Stimulated activated naive B cell treated with anti-CD40 and anti-IgM and Interleukin-4, amounts not matched to agents 10 μg/mL and 1 μg/mL and 100 μg/mL, for 72 hours (primary cell): ENCODE measurements around the gene ARRB2.

Source experiments
- ATAC-seq, 2 donors: fragments of 150-1000 bp; cut with Tn5 transposase; replicated peaks; 2 replicates each; pipeline ENCODE4 v1.10.0; 2021; ENCODE audit warnings: moderate library complexity in 1 of 2
- DNase-seq: peaks from one replicate; pipeline ENCODE4 v3.0.0; 2021
- H3K27ac Mint-ChIP-seq: one replicate; pipeline ENCODE4 v1.8.0; 2022; ENCODE audit warnings: mild to moderate bottlenecking, mixed read lengths
- H3K27me3 Mint-ChIP-seq, 2 donors: one replicate each; pipeline ENCODE4 v1.8.0; 2022; ENCODE audit warnings: mixed read lengths in 2 of 2
- H3K36me3 Mint-ChIP-seq, 2 donors: one replicate each; pipeline ENCODE4 v1.8.0; 2022; ENCODE audit warnings: mixed read lengths in 2 of 2, mild to moderate bottlenecking in 1 of 2
- H3K4me1 Mint-ChIP-seq, 2 donors: one replicate each; pipeline ENCODE4 v1.8.0; 2022; ENCODE audit warnings: mixed read lengths in 2 of 2, mild to moderate bottlenecking in 1 of 2
- H3K4me3 Mint-ChIP-seq, 2 donors: one replicate each; pipeline ENCODE4 v1.8.0; 2022; ENCODE audit warnings: mild to moderate bottlenecking in 2 of 2, mixed read lengths in 2 of 2, moderate library complexity in 1 of 2
- H3K9me3 Mint-ChIP-seq, 2 donors: one replicate each; pipeline ENCODE4 v1.8.0; 2022; ENCODE audit warnings: mixed read lengths in 2 of 2, mild to moderate bottlenecking in 1 of 2

Gene ARRB2

DNA sequence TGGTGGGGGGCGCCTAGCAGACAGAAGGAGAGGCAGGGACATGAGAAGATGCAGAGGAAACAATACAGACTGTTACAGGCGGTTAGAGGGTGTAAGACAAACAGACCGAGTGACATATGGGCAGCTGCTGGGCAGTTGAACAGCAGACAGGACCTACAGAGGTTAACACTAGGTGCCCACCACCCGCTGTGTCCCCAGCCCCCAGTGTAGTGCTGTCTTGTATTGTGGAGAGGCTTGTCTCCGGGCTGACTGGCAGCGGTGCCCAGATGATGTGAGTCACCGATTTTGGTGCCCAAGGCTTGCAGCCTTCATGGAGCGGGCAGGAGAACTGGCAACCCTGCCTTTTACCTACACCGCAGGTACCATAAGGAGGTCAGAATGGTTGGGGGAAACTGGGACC lies 31.7 kb downstream of the ARRB2 start:
- ATAC-seq (no peak), DNase-seq (no peak)
- H3K27ac Mint-ChIP-seq: no peak overlapping the region
- H3K36me3 Mint-ChIP-seq: no peaks in the 10 kb centered on the region
- peaks cover 44 to 48% of the 10 kb centered on the region in 2 donors for H3K27me3 Mint-ChIP-seq
- peaks cover 26 to 44% of the 10 kb centered on the region in 2 donors for H3K4me1 Mint-ChIP-seq
- no peaks in the 10 kb centered on the region for H3K9me3 Mint-ChIP-seq
- peak overlapping the region in 1 of 2 donors; percentile 10 for H3K4me3 Mint-ChIP-seq

DNA sequence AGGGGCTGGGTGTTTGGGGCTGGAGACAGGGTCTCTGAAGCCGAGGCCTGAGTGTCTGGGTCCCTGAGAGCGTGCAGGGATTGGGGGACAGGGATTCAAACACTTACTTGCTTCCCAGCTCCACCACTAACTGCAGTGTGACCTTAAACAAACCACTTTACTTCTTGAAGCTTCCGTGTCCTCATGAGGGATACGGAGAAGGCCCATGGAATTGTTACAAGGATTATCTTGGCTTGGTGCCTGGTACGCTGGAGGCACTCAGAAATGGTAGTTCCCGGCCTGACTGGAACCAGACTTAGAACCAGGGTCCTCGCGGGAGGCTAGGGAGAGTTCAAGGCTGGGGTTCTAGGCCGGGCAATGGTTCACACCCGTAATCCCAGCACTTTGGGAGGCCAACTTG lies 32.2 kb downstream of the ARRB2 start:
- ATAC-seq (no peak), DNase-seq (no peak)
- Mint-ChIP-seq H3K9me3 (no peaks in the 10 kb centered on the region), H3K4me3 (no peak overlapping the region), H3K4me1 (peaks cover 26 to 46% of the 10 kb centered on the region in 2 donors), H3K27me3 (peaks cover 45 to 48% of the 10 kb centered on the region in 2 donors), H3K27ac (no peak overlapping the region), H3K36me3 (no peaks in the 10 kb centered on the region)

DNA sequence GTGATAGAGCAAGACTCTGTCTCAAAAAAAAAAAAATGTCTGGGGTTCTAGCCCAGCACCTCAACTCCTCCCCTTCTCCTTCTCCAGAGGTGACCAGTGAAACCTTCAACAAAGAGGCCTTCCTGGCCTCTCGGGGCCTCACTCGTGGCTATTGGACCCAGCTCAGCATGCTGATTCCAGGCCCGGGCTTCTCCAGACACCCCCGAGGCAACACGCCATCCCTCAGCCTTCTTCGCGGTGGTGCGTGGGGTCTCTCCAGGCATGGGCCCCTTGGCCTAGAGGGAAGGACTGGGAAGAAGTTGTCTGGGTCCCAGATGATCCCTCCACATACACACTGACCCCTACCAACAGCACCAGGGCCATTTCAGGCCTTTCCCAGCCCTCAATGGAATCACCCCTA lies 32.8 kb downstream of the ARRB2 start:
- Mint-ChIP-seq H3K36me3 (no peaks in the 10 kb centered on the region), H3K27me3 (peaks cover 51 to 54% of the 10 kb centered on the region in 2 donors), H3K27ac (no peak overlapping the region), H3K9me3 (no peaks in the 10 kb centered on the region), H3K4me1 (peaks cover 29 to 50% of the 10 kb centered on the region in 2 donors), H3K4me3 (no peak overlapping the region)
- ATAC-seq (no peak), DNase-seq (no peak)

DNA sequence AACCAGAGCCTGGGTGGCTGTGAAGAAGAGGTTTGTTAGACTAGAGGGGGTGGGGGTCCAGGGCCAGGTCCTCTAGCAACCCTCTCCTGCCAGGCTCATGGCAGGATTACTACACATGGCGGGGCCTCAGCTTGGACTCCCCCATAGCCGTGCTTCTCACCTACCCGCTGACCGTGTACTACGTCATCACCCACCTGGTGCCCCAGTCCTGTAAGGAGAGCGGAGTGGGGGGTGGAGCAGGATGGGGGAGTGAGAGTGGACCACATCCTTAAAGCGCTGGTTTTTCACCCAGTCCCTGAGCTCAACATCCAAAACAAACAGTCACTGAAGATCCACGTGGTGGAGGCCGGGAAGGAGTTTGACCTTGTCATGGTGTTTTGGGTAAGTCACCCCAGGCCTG lies 33.5 kb downstream of the ARRB2 start:
- ATAC-seq (no peak), DNase-seq (no peak)
- Mint-ChIP-seq H3K27me3 (peaks cover 58 to 61% of the 10 kb centered on the region in 2 donors), H3K4me3 (no peak overlapping the region), H3K36me3 (no peaks in the 10 kb centered on the region), H3K27ac (no peak overlapping the region), H3K4me1 (peaks cover 27 to 49% of the 10 kb centered on the region in 2 donors), H3K9me3 (no peaks in the 10 kb centered on the region)

DNA sequence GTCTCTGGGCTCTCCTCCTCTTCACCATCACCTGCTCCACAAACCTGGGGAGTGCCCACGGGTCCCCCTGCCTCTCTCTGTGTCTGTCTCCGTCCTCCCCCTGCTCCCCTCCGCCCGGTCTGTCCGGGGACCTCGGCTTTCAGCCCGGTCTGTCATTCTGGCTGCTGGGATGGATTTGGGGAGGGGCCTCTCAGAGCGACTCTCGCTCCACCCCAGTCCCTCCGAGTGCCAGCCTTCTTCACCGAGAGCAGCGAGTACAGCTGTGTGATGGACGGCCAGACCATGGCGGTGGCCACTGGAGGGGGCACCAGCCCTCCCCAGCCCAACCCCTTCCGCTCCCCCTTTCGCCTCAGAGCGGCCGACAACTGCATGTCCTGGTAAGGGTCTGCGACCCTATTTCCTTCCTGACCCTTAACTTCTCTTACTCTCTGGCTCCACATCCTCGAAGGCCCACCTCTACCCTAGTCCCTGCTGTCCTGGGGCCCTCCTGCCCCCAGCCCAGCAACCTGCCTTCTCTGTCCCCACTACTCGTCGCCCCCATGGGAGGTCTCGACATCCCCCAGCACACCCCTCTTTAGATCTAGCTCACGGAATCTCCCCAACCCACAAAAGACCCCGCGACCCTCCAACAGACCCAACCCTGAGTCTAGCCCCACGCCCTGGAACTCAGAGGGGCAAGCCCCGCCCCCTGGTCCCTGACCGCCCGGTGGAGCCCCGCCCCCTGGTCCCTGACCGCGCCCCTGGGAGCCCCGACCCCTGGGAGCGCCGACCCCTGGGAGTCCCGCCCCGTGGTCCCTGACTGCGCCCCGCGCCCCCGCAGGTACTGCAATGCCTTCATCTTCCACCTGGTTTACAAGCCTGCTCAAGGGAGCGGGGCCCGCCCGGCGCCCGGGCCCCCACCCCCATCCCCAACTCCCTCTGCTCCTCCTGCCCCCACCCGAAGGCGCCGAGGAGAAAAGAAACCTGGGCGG lies 34.9 kb downstream of the ARRB2 start:
- ATAC-seq (no peak), DNase-seq (no peak)
- peak overlapping the region in 1 of 2 donors; percentile 47 for H3K4me3 Mint-ChIP-seq
- H3K27ac Mint-ChIP-seq: no peak overlapping the region
- peaks cover 64% of the 10 kb centered on the region in 2 donors for H3K27me3 Mint-ChIP-seq
- peaks cover 21 to 41% of the 10 kb centered on the region in 2 donors for H3K4me1 Mint-ChIP-seq
- no peaks in the 10 kb centered on the region for H3K36me3 Mint-ChIP-seq
- no peaks in the 10 kb centered on the region for H3K9me3 Mint-ChIP-seq

DNA sequence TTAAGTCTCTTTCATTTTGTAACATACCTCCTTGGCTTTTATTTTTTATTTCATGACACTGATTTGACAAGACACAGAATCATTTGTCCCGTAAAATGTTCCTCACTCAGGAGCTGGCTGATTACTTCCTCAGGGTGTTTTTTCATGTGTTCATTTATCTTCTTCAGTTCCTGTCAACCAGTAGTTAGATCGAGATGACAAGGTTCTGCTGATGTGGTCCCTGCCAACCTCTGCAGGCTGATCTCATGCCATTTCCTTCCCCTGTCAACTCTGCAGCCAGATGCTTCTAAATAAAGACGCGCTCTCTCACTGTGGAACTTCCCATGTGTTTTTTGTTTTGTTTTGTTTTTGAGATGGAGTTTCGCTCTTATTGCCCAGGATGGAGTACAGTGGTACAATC lies 37.4 kb downstream of the ARRB2 start:
- H3K4me1 Mint-ChIP-seq: peaks cover 15 to 32% of the 10 kb centered on the region in 2 donors
- H3K27ac Mint-ChIP-seq: peak overlapping the region; percentile 52
- H3K27me3 Mint-ChIP-seq: peaks cover 45 to 69% of the 10 kb centered on the region in 2 donors
- H3K4me3 Mint-ChIP-seq: peak overlapping the region; percentile 50 to 63
- H3K36me3 Mint-ChIP-seq: no peaks in the 10 kb centered on the region
- no peaks in the 10 kb centered on the region for H3K9me3 Mint-ChIP-seq
- ATAC-seq (peak; percentile 89 to 92), DNase-seq (no peak)

DNA sequence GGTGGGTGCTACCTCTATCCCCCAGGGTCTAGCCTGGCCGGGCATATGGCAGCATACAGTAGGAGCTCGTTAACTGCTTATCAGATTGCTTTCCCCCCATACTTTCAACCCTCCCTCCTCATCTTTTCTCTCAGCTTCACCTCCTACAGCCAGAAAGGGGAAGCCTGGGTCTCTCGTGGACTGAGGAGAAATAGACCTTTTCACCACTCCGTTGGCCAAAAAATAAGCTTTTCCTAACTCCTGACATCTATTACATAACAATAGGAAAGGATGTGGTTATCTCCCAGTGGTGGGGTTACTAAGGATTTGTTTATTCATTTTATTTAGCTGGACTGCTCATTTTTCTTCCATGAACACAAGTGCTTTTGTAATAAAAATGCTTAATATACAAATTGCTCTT lies 38.3 kb downstream of the ARRB2 start:
- Mint-ChIP-seq H3K27ac (no peak overlapping the region), H3K4me1 (peaks cover 15 to 25% of the 10 kb centered on the region in 2 donors), H3K4me3 (peak overlapping the region; percentile 5 to 22), H3K27me3 (peaks cover 38 to 65% of the 10 kb centered on the region in 2 donors), H3K36me3 (no peaks in the 10 kb centered on the region), H3K9me3 (no peaks in the 10 kb centered on the region)
- no peak for DNase-seq
- no peak for ATAC-seq

DNA sequence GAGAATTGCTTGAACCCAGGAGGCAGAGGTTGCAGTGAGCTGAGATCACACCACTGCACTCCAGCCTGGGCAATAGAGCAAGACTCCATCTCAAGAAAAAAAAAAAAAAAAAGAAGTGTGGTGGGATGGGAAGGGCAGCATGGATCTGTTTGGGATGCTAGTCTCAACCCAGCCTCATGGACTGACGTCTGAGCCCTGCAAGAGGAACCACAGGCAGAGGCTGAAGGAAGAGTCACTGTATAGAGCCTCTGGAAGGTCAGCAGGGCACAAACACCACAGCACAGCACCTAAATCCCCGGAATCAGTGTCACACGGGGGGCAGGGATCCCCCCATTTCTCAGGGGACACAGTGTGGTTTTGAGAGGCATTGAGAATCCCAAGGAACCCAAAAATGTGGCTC lies 40.2 kb downstream of the ARRB2 start:
- ATAC-seq (no peak), DNase-seq (no peak)
- Mint-ChIP-seq H3K9me3 (no peaks in the 10 kb centered on the region), H3K27ac (no peak overlapping the region), H3K4me1 (peaks cover 10 to 14% of the 10 kb centered on the region in 2 donors), H3K36me3 (no peaks in the 10 kb centered on the region), H3K4me3 (no peak overlapping the region), H3K27me3 (peaks cover 35 to 60% of the 10 kb centered on the region in 2 donors)

DNA sequence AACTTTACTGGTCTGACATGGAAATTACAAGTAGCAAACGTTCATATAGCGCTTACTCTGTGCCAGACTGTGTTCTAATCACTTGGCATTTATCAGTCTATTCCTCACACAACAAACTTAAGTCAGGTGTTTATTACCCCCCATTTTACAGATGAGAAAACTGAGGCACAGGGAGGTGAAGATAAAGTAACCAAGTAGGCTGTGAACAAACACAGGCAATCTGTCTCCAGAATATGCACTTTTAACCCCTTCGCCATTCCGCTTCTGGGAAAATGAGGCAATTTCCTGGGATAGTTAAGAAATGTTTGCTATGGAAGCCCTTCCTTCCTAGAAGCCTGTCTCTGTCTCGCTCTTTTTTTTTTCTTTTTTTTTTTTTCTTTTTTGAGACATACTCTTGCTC lies 41.5 kb downstream of the ARRB2 start:
- H3K4me3 Mint-ChIP-seq: no peak overlapping the region
- DNase-seq: no peak

DNA sequence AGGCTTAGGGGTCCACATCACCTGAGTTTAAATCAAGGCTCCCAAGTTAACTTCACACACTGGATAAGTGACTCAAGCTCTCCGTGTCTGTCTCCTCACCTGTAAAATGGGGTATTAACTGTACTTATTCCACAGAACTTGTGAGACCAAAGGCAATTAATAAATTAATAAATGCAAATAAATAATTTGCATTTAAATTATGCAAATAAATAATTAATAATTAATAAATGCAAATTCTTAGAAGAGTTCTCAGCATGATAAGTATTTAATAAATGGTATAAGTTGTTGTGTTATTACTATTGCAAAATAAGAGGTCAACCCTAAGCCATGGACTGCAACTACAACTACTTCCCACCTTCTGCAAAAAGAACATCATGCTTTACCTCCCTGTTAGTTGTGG lies 43.0 kb downstream of the ARRB2 start:
- Mint-ChIP-seq H3K9me3 (no peaks in the 10 kb centered on the region), H3K36me3 (no peaks in the 10 kb centered on the region), H3K4me3 (no peak overlapping the region), H3K27ac (no peak overlapping the region), H3K27me3 (peaks cover 29 to 55% of the 10 kb centered on the region in 2 donors), H3K4me1 (peaks cover 3 to 4% of the 10 kb centered on the region in 2 donors)
- ATAC-seq (no peak), DNase-seq (no peak)

More for the DNA sequence above, 41.5 kb downstream of the ARRB2 start:
- H3K9me3 Mint-ChIP-seq: no peaks in the 10 kb centered on the region
- H3K27ac Mint-ChIP-seq: no peak overlapping the region
- no peak for ATAC-seq
- peaks cover 30 to 54% of the 10 kb centered on the region in 2 donors for H3K27me3 Mint-ChIP-seq
- no peaks in the 10 kb centered on the region for H3K36me3 Mint-ChIP-seq
- H3K4me1 Mint-ChIP-seq: peaks cover 10 to 13% of the 10 kb centered on the region in 2 donors

DNA sequence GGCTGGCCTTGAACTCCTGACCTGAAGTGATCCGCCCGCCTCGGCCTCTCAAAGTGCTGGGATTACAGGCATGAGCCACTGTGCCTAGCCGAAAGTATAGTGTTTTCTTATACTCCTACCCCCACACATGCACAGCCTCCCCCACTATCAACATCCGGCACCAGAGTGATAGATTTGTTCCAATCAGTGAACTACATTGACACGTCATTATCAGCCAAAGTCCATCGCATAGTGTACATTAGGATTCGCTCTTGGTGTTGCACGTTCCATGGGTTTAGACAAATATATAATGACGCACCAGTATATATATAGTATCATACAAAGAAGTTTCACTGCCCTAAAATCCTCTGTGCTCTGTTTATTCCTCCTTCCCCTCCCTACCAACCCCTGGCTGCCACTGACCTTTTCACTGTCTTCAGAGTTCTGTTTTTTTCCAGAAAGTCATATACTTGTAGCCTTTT lies 49.4 kb downstream of the ARRB2 start:
- Mint-ChIP-seq H3K4me1 (peaks cover 7 to 10% of the 10 kb centered on the region in 2 donors), H3K27ac (no peak overlapping the region), H3K4me3 (no peak overlapping the region), H3K36me3 (no peaks in the 10 kb centered on the region), H3K9me3 (no peaks in the 10 kb centered on the region), H3K27me3 (peaks cover 19 to 21% of the 10 kb centered on the region in 2 donors)
- ATAC-seq (peak; percentile 42 to 64), DNase-seq (no peak)

DNA sequence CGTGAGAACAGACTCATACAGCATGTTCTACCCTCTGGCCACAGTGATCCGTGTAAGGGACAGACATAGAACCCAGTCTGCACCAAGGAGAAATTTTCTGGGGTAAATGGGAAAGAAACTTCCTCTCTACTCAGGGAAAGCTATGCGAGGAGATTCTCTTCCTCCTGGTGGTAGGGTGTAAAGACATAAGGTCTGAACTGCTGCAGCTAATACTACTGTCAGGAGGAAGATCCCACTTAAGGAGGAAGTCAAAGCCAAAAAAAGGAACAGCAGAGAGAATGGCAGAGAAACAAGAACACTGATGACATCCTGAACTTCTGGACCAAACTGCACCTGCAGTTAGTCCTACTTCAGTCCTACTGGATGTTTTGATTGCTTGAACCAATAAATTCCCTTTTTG lies 54.2 kb downstream of the ARRB2 start:
- H3K36me3 Mint-ChIP-seq: no peaks in the 10 kb centered on the region
- DNase-seq (no peak), ATAC-seq (no peak)
- no peak overlapping the region for H3K27ac Mint-ChIP-seq
- H3K27me3 Mint-ChIP-seq: peaks cover 10 to 14% of the 10 kb centered on the region in 2 donors
- H3K4me3 Mint-ChIP-seq: no peak overlapping the region
- peaks cover 7 to 10% of the 10 kb centered on the region in 2 donors for H3K4me1 Mint-ChIP-seq
- no peaks in the 10 kb centered on the region for H3K9me3 Mint-ChIP-seq

DNA sequence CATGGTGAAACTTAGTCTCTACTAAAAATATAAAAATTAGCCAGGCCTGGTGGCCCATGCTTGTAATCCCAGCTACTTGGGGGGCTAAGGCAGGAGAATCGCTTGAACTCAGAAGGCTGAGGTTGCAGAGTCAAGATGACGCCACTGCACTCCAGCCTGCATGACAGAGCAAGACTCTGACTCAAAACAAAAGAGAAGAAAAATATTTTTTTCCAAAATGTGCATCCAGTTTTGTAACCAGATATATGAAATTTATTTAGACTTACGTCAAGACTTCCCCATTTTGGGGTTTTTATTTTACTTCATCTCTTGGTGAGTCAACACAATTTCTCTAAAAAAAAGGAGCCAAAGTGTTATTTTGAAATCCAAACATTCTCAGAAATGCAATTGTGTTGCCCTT lies 55.8 kb downstream of the ARRB2 start:
- no peak overlapping the region for H3K27ac Mint-ChIP-seq
- ATAC-seq (peak; percentile 19 to 47), DNase-seq (no peak)
- peaks cover 12 to 15% of the 10 kb centered on the region in 2 donors for H3K27me3 Mint-ChIP-seq
- H3K4me3 Mint-ChIP-seq: no peak overlapping the region
- no peaks in the 10 kb centered on the region for H3K9me3 Mint-ChIP-seq
- H3K4me1 Mint-ChIP-seq: peaks cover 0 to 5% of the 10 kb centered on the region in 2 donors
- H3K36me3 Mint-ChIP-seq: no peaks in the 10 kb centered on the region

DNA sequence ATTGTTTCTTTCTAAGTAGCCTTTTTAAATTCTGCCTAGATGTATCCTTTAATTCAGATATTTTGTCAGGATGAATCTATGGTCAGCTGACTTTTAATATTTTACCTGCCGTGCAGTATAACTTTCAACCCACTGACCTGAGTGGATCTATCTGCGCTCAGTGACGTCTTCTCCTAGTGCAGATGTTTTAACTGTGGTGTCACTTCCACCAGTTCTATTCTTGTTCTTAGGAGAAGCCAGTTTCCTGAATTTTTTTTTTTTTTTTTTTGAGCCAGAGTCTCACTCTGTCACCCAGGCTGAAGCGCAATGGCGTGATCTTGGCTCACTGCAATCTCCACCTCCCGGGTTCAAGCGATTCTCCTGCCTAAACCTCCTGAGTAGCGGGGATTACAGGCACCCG lies 56.3 kb downstream of the ARRB2 start:
- no peak for ATAC-seq
- DNase-seq: no peak
- Mint-ChIP-seq H3K27ac (no peak overlapping the region), H3K36me3 (no peaks in the 10 kb centered on the region), H3K27me3 (peaks cover 12 to 16% of the 10 kb centered on the region in 2 donors), H3K4me1 (peaks cover 0 to 5% of the 10 kb centered on the region in 2 donors), H3K9me3 (no peaks in the 10 kb centered on the region), H3K4me3 (no peak overlapping the region)

DNA sequence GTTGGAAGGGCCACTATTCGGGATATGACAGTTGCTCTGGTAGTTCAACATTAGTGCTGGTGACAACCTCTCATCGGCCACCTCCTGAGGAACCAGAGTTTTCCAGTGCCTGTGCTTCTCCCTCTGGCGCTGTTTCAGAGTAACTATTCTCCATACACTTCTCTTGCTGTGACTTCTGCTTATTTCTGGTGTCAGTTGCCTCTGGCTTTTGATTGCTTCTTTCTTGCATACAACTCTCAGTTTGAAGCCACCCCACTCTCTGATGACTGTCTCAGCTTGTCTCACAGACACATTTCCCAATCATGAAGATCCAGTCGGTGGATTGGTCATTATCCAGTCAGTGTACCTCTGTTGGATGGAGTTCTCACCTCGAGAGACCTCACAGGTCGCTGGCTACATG lies 57.9 kb downstream of the ARRB2 start:
- Mint-ChIP-seq H3K27ac (no peak overlapping the region), H3K9me3 (no peaks in the 10 kb centered on the region)
- no peak for DNase-seq

More for the DNA sequence above, 57.9 kb downstream of the ARRB2 start:
- Mint-ChIP-seq H3K4me1 (peaks cover 0 to 5% of the 10 kb centered on the region in 2 donors), H3K4me3 (no peak overlapping the region), H3K36me3 (no peaks in the 10 kb centered on the region), H3K27me3 (peaks cover 12 to 25% of the 10 kb centered on the region in 2 donors)
- no peak for ATAC-seq
